CD14-positive monocyte (primary cell): Measurements from ENCODE around the gene GPRIN3. TPM values are rescaled to one million over a fixed set of nuclear protein-coding genes. Genes with fewer than 3 reads are reported as not detected.
A peak's percentile ranks its signal among the peaks of the same experiment; 100 is the strongest.

Source experiments
- DNase-seq, 3 donors: peaks; one replicate each; pipeline ENCODE4 v3.0.0-alpha.2; 2011 to 2022
- H2AFZ ChIP-seq: 2 replicates; pipeline ENCODE4 v1.6.0; 2012; ENCODE audit warnings: mild to moderate bottlenecking, low read depth, low read length, inconsistent platforms; ENCODE audit not compliant: insufficient read depth, poor library complexity, severe bottlenecking
- H3K27ac ChIP-seq, 2 donors: 1 replicate in 1 of 2; 2 replicates in 1 of 2; pipeline ENCODE4 v1.5.1; 2012 to 2013; ENCODE audit warnings: low read length in 2 of 2, control low read depth in 1 of 2, inconsistent platforms in 1 of 2, low read depth in 1 of 2, mild to moderate bottlenecking in 1 of 2
- H3K27me3 ChIP-seq, 2 donors: one replicate each; pipeline versions ENCODE4 v1.6.0 to v1.6.1; 2011 to 2013; ENCODE audit warnings: low read length in 2 of 2; ENCODE audit not compliant: control insufficient read depth in 2 of 2, insufficient read depth in 2 of 2
- H3K36me3 ChIP-seq, 2 donors: replicated peaks in 1 of 2; 1 replicate in 1 of 2; 2 replicates in 1 of 2; pipeline versions ENCODE4 v1.5.1 to v1.6.1; 2012 to 2013; ENCODE audit warnings: low read length in 2 of 2, control low read depth in 1 of 2, inconsistent platforms in 1 of 2, mild to moderate bottlenecking in 1 of 2; ENCODE audit not compliant: insufficient read depth in 2 of 2, control insufficient read depth in 1 of 2
- H3K4me1 ChIP-seq, 2 donors: 1 replicate in 1 of 2; 2 replicates in 1 of 2; pipeline versions ENCODE4 v1.5.1 to v1.6.1; 2012 to 2013; ENCODE audit warnings: low read length in 2 of 2, control low read depth in 1 of 2, inconsistent platforms in 1 of 2, mild to moderate bottlenecking in 1 of 2, moderate library complexity in 1 of 2; ENCODE audit not compliant: insufficient read depth in 2 of 2, control insufficient read depth in 1 of 2
- H3K4me2 ChIP-seq: replicated peaks from 2 replicates; pipeline ENCODE3; 2012; ENCODE audit warnings: low read length, moderate library complexity, mild to moderate bottlenecking; ENCODE audit not compliant: poor library complexity, severe bottlenecking; ENCODE audit errors: extremely low read depth
- H3K4me3 ChIP-seq, 3 experiments: fragments of 200-600 bp in 1 of 3; sonication (generic) in 1 of 3; replicated peaks in 1 of 3; 1 replicate in 2 of 3; 2 replicates in 1 of 3; pipeline ENCODE4 v1.5.1; 2011 to 2013; ENCODE audit warnings: low read length in 3 of 3, mild to moderate bottlenecking in 3 of 3, control low read depth in 2 of 3, low read depth in 2 of 3, inconsistent platforms in 1 of 3, moderate library complexity in 1 of 3
- H3K79me2 ChIP-seq: 2 replicates; pipeline ENCODE4 v1.6.0; 2012; ENCODE audit warnings: mild to moderate bottlenecking, control low read depth, inconsistent platforms, low read length, moderate library complexity; ENCODE audit not compliant: insufficient read depth
- H3K9ac ChIP-seq: 2 replicates; pipeline ENCODE4 v1.6.0; 2017; ENCODE audit warnings: low read length, mild to moderate bottlenecking; ENCODE audit not compliant: insufficient read depth, poor library complexity, severe bottlenecking
- H3K9me3 ChIP-seq, 2 donors: replicated peaks in 1 of 2; 1 replicate in 1 of 2; 2 replicates in 1 of 2; pipeline versions ENCODE4 v1.5.1 to v1.6.1; 2012 to 2013; ENCODE audit warnings: low read length in 2 of 2, control low read depth in 1 of 2; ENCODE audit not compliant: control insufficient read depth in 1 of 2, insufficient read depth in 1 of 2
- H4K20me1 ChIP-seq: 2 replicates; pipeline ENCODE4 v1.6.0; 2012; ENCODE audit warnings: mild to moderate bottlenecking, low read length, control low read depth, moderate library complexity; ENCODE audit not compliant: insufficient read depth
- H3K27ac Mint-ChIP-seq, 7 donors: one replicate each; pipeline ENCODE4 v1.8.0; 2020; ENCODE audit warnings: mild to moderate bottlenecking in 7 of 7, mixed read lengths in 7 of 7, moderate library complexity in 6 of 7, inconsistent platforms in 2 of 7
- H3K27me3 Mint-ChIP-seq, 3 donors: one replicate each; pipeline ENCODE4 v1.8.0; 2021 to 2022; ENCODE audit warnings: low read depth in 3 of 3, mild to moderate bottlenecking in 3 of 3, mixed read lengths in 3 of 3, moderate library complexity in 3 of 3, inconsistent platforms in 1 of 3
- H3K36me3 Mint-ChIP-seq, 2 donors: one replicate each; pipeline ENCODE4 v1.8.0; 2020; ENCODE audit warnings: mixed read lengths in 2 of 2, inconsistent platforms in 1 of 2, mild to moderate bottlenecking in 1 of 2
- H3K4me1 Mint-ChIP-seq: one replicate; pipeline ENCODE4 v1.8.0; 2020; ENCODE audit warnings: mild to moderate bottlenecking, mixed read lengths
- H3K4me3 Mint-ChIP-seq, 2 donors: one replicate each; pipeline ENCODE4 v1.8.0; 2020; ENCODE audit warnings: mild to moderate bottlenecking in 2 of 2, mixed read lengths in 2 of 2, moderate library complexity in 1 of 2
- H3K9me3 Mint-ChIP-seq, 7 donors: one replicate each; pipeline ENCODE4 v1.8.0; 2020 to 2022; ENCODE audit warnings: mixed read lengths in 7 of 7, mild to moderate bottlenecking in 6 of 7, moderate library complexity in 6 of 7, inconsistent platforms in 2 of 7
- CTCF ChIP-seq: fragments of 200-600 bp; IDR thresholded peaks from one replicate; pipeline ENCODE4 v1.8.0; 2022; ENCODE audit warnings: antibody characterized with exemption, mild to moderate bottlenecking
- WGBS: methylation state at CpG from one replicate; pipeline ENCODE4 v1.1.5; 2013; ENCODE audit warnings: missing lambda C conversion rate; ENCODE audit not compliant: insufficient coverage; 5-methylcytosine and 5-hydroxymethylcytosine counted together
- intact Hi-C, 2 donors: fragments of 100-400 bp; cut with micrococcal nuclease; formaldehyde crosslinking; loops; one replicate each; pipeline versions ENCODE4 v1.15.0 to v1.15.1; 2023
- polyA plus RNA-seq, 3 donors: library from polyadenylated mRNA; depleted of rRNA in 1 of 3; unstranded in 2 of 3; stranded (reverse) in 1 of 3; fragments of 300-500 nt in 2 of 3; fragments of >200 nt in 1 of 3; fragmentation: Illumina TruSeq in 2 of 3; gene quantifications; 1 replicate in 2 of 3; 2 replicates in 1 of 3; pipeline ENCODE4 v1.2.3, GENCODE V29; 2012 to 2021

The GPRIN3 gene
- polyA plus RNA-seq, 3 donors, result 1.1 to 3.3 (median 2.3) TPM

- 93% methylated on average over 5 of the region's 5 CpGs for WGBS
- no peak overlapping the region for H3K4me2 ChIP-seq
- no peak for TF ChIP-seq CTCF
- H3K27ac ChIP-seq, result no peak overlapping the region
- intact Hi-C loops, result no loop called here
- no peak overlapping the region for H3K27ac Mint-ChIP-seq
- H3K4me1 Mint-ChIP-seq, result peaks cover 11% of the 10 kb centered on the region
- no peaks in the 10 kb centered on the region for H4K20me1 ChIP-seq
- no peaks in the 10 kb centered on the region for H3K27me3 ChIP-seq
- DNase-seq, result peak in 1 of 3 donors; percentile 48
- H3K9me3 Mint-ChIP-seq, result peaks cover 0 to 5% (median 0%) of the 10 kb centered on the region in 7 donors
- peaks cover 0 to 2% of the 10 kb centered on the region in 2 donors for H3K9me3 ChIP-seq
- H2AFZ ChIP-seq, result no peak overlapping the region
- H3K79me2 ChIP-seq, result no peaks in the 10 kb centered on the region
- no peak overlapping the region for H3K9ac ChIP-seq
- no peak overlapping the region for H3K4me3 Mint-ChIP-seq
- H3K4me1 ChIP-seq, result peaks cover 8% of the 10 kb centered on the region in 2 donors
- H3K36me3 ChIP-seq, result no peaks in the 10 kb centered on the region
- peaks cover 5 to 14% of the 10 kb centered on the region in 2 donors for H3K36me3 Mint-ChIP-seq
- H3K4me3 ChIP-seq, result no peak overlapping the region
- no peaks in the 10 kb centered on the region for H3K27me3 Mint-ChIP-seq
Observed at GRCh38 chr4:89277412-89277811, 30.2 kb downstream of the GPRIN3 start.

- Histone ChIP-seq H2AFZ (no peak overlapping the region), H3K9ac (no peak overlapping the region), H3K79me2 (no peaks in the 10 kb centered on the region), H3K4me3 (no peak overlapping the region), H3K27me3 (no peaks in the 10 kb centered on the region), H3K9me3 (peaks cover 0 to 2% of the 10 kb centered on the region in 2 donors), H3K36me3 (no peaks in the 10 kb centered on the region), H4K20me1 (no peaks in the 10 kb centered on the region), H3K4me1 (peaks cover 8% of the 10 kb centered on the region in 2 donors), H3K4me2 (no peak overlapping the region), H3K27ac (no peak overlapping the region)
- H3K4me1 Mint-ChIP-seq, result peaks cover 13% of the 10 kb centered on the region
- peaks cover 0 to 5% (median 0%) of the 10 kb centered on the region in 7 donors for H3K9me3 Mint-ChIP-seq
- DNase-seq, result no peak
- intact Hi-C loops, result no loop called here
- H3K4me3 Mint-ChIP-seq, result no peak overlapping the region
- H3K36me3 Mint-ChIP-seq, result peaks cover 5 to 18% of the 10 kb centered on the region in 2 donors
- no peaks in the 10 kb centered on the region for H3K27me3 Mint-ChIP-seq
- no peak overlapping the region for H3K27ac Mint-ChIP-seq
- no peak for TF ChIP-seq CTCF
Observed at GRCh38 chr4:89276296-89276695, 31.3 kb downstream of the GPRIN3 start.
